ENCODE data around the gene RGS14. TPM values are rescaled to one million over a fixed set of nuclear protein-coding genes. Genes with fewer than 3 reads are reported as not detected.
"Not testable (repeated sequence)": the region's sequence is repeated elsewhere in the genome, so short reads cannot be mapped to it uniquely, and the experiment has no call there.

RGS14 gene
- total RNA-seq, 1 experiment from 2014 or later, result 4.8 TPM

- H3K4me3 ChIP-seq, result peak overlapping the region; percentile 66
- DNase-seq, result no peak
- H3K9me3 ChIP-seq (replicated peaks), result no peaks in the 10 kb centered on the region
- no peak overlapping the region for H3K27ac ChIP-seq
- no peaks in the 10 kb centered on the region for H3K36me3 ChIP-seq
- H3K4me1 ChIP-seq, result no peaks in the 10 kb centered on the region
- H3K27me3 ChIP-seq, result no peaks in the 10 kb centered on the region
These were observed 44.7 kb downstream of the RGS14 start for GRCh38 chr5:177402271-177403043.

- Histone ChIP-seq H3K9me3 (replicated peaks) (no peaks in the 10 kb centered on the region), H3K4me3 (peak overlapping the region; percentile 66), H3K36me3 (no peaks in the 10 kb centered on the region), H3K4me1 (no peaks in the 10 kb centered on the region), H3K27ac (peak overlapping the region; percentile 53; the same call in 1 of the 2 replicates), H3K27me3 (no peaks in the 10 kb centered on the region)
- DNase-seq, result peak in 1 of 2 experiments; percentile 47
These were observed 45.5 kb downstream of the RGS14 start for GRCh38 chr5:177403102-177403791.

- Histone ChIP-seq H3K27me3 (no peaks in the 10 kb centered on the region), H3K4me3 (peak overlapping the region; percentile 66), H3K36me3 (no peaks in the 10 kb centered on the region), H3K27ac (peak overlapping the region; percentile 53), H3K4me1 (no peaks in the 10 kb centered on the region), H3K9me3 (replicated peaks) (no peaks in the 10 kb centered on the region)
- peak; percentile 91 for DNase-seq
These were observed 46.3 kb downstream of the RGS14 start for GRCh38 chr5:177403792-177404640.

- H3K27me3 ChIP-seq, result no peaks in the 10 kb centered on the region
- H3K4me3 ChIP-seq, result peak overlapping the region; percentile 66
- no peaks in the 10 kb centered on the region for H3K36me3 ChIP-seq
- H3K4me1 ChIP-seq, result no peaks in the 10 kb centered on the region
- peak overlapping the region; percentile 53 for H3K27ac ChIP-seq
- DNase-seq, result peak; percentile 36 to 49
- no peaks in the 10 kb centered on the region for H3K9me3 ChIP-seq (replicated peaks)
These were observed 47.0 kb downstream of the RGS14 start for GRCh38 chr5:177404641-177405179.

GRCh38 chr5:177405312-177405711 is 47.6 kb downstream of the RGS14 start:
- H3K27ac ChIP-seq, result no peak overlapping the region; the same call in 1 of the 2 replicates
- no peaks in the 10 kb centered on the region for H3K27me3 ChIP-seq
- H3K4me3 ChIP-seq, result no peak overlapping the region
- no peaks in the 10 kb centered on the region for H3K36me3 ChIP-seq
- no peak for DNase-seq
- H3K9me3 ChIP-seq (replicated peaks), result no peaks in the 10 kb centered on the region
- H3K4me1 ChIP-seq, result no peaks in the 10 kb centered on the region

GRCh38 chr5:177405805-177406204 is 48.1 kb downstream of the RGS14 start:
- Histone ChIP-seq H3K9me3 (replicated peaks) (no peaks in the 10 kb centered on the region), H3K4me3 (no peak overlapping the region), H3K4me1 (0 out of 2 replicates have a peak, but pooled peaks cover under 1% of the 10 kb centered on the region), H3K27ac (no peak overlapping the region), H3K36me3 (no peaks in the 10 kb centered on the region), H3K27me3 (no peaks in the 10 kb centered on the region)
- DNase-seq, result no peak

- Histone ChIP-seq H3K4me3 (no peak within 1 kb of the TSS), H3K4me1 (peaks cover 27% of the 10 kb centered on the region), H3K27ac (no peak within 1 kb of the TSS), H3K36me3 (no peaks in the 10 kb centered on the region), H3K9me3 (replicated peaks) (no peaks in the 10 kb centered on the region), H3K27me3 (no peaks in the 10 kb centered on the region)
- no peak for DNase-seq
These were observed 51.5 kb downstream of the RGS14 start, which contains the start of gene F12 for GRCh38 chr5:177409043-177409801. F12 (minus strand) TSS chr5:177409564; CDS start chr5:177409527, 37 bp downstream.

GRCh38 chr5:177410575-177410974 is 52.9 kb downstream of the RGS14 start:
- Histone ChIP-seq H3K4me1 (peaks cover 32% of the 10 kb centered on the region), H3K36me3 (no peaks in the 10 kb centered on the region), H3K9me3 (replicated peaks) (no peaks in the 10 kb centered on the region), H3K27ac (no peak overlapping the region), H3K4me3 (no peak overlapping the region), H3K27me3 (no peaks in the 10 kb centered on the region)
- no peak for DNase-seq

- Histone ChIP-seq H3K4me1 (peaks cover 32% of the 10 kb centered on the region), H3K36me3 (no peaks in the 10 kb centered on the region), H3K4me3 (no peak overlapping the region), H3K9me3 (replicated peaks) (no peaks in the 10 kb centered on the region), H3K27ac (peak overlapping the region; percentile 79), H3K27me3 (no peaks in the 10 kb centered on the region)
- peak; percentile 92 to 96 for DNase-seq
These were observed 55.0 kb downstream of the RGS14 start for GRCh38 chr5:177412603-177413233.

- H3K27ac ChIP-seq, result no peak overlapping the region
- H3K4me3 ChIP-seq, result no peak overlapping the region
- H3K36me3 ChIP-seq, result no peaks in the 10 kb centered on the region
- H3K9me3 ChIP-seq (replicated peaks), result no peaks in the 10 kb centered on the region
- peaks cover 32% of the 10 kb centered on the region for H3K4me1 ChIP-seq
- H3K27me3 ChIP-seq, result no peaks in the 10 kb centered on the region
- no peak for DNase-seq
These were observed 56.8 kb downstream of the RGS14 start for GRCh38 chr5:177414481-177414880.

- H3K4me1 ChIP-seq, result peaks cover 34% of the 10 kb centered on the region
- H3K4me3 ChIP-seq; DNase-seq; H3K27me3 ChIP-seq; H3K27ac ChIP-seq; H3K36me3 ChIP-seq; H3K9me3 ChIP-seq (replicated peaks): not testable (repeated sequence)
These were observed 59.4 kb downstream of the RGS14 start for GRCh38 chr5:177417081-177417480.

GRCh38 chr5:177419046-177419445 is 61.3 kb downstream of the RGS14 start:
- peak; percentile 44 to 62 for DNase-seq

GRCh38 chr5:177420472-177420871 is 62.7 kb downstream of the RGS14 start:
- not testable (repeated sequence) for H3K9me3 ChIP-seq (replicated peaks); H3K27me3 ChIP-seq; H3K4me3 ChIP-seq; H3K27ac ChIP-seq; H3K36me3 ChIP-seq; DNase-seq
- H3K4me1 ChIP-seq, result peaks cover 13% of the 10 kb centered on the region

More at GRCh38 chr5:177419046-177419445, 61.3 kb downstream of the RGS14 start:
- H3K4me1 ChIP-seq, result peaks cover 16% of the 10 kb centered on the region
- no peak overlapping the region for H3K4me3 ChIP-seq
- H3K36me3 ChIP-seq, result no peaks in the 10 kb centered on the region
- H3K27me3 ChIP-seq, result no peaks in the 10 kb centered on the region
- H3K27ac ChIP-seq, result no peak overlapping the region
- H3K9me3 ChIP-seq (replicated peaks), result no peaks in the 10 kb centered on the region
